ENCODE data around the gene GPD1L. TPM values are rescaled to one million over a fixed set of nuclear protein-coding genes. Genes with fewer than 3 reads are reported as not detected.

Gene GPD1L
- total RNA-seq, 1 experiment from 2014 or later: 9.3 TPM

GRCh38 chr3:32153414-32154204 is 47.2 kb downstream of the GPD1L start:
- H3K27me3 ChIP-seq (replicated peaks; ENCODE audit: control insufficient read depth, insufficient read depth, low read length): no peaks in the 10 kb centered on the region
- Mint-ChIP-seq H3K36me3 (ENCODE audit: insufficient read depth, unreplicated experiment) (no peaks in the 10 kb centered on the region), H3K4me3 (ENCODE audit: unreplicated experiment) (no peak overlapping the region), H3K27ac (ENCODE audit: unreplicated experiment) (no peak overlapping the region), H3K4me1 (ENCODE audit: low read depth, unreplicated experiment) (peaks cover under 1% of the 10 kb centered on the region), H3K27me3 (ENCODE audit: insufficient read depth, unreplicated experiment) (no peaks in the 10 kb centered on the region), H3K9me3 (ENCODE audit: unreplicated experiment) (no peaks in the 10 kb centered on the region)
- no peak for TF ChIP-seq CTCF (IDR thresholded peaks at IDR 0.05; ENCODE audit: insufficient read depth in 1 of 2, low read depth in 1 of 2, low read length in 1 of 2, severe bottlenecking in 1 of 2, unreplicated experiment in 1 of 2)
- no peak for DNase-seq
- intact Hi-C loops (cut with micrococcal nuclease; ENCODE audit: unreplicated experiment): no loop called here
- BruUV-seq (replicated peaks): no TSS peak
- no peaks in the 10 kb centered on the region for H3K36me3 ChIP-seq (ENCODE audit: control insufficient read depth, insufficient read depth, low read length)
- H3K4me1 ChIP-seq: peaks cover 7% of the 10 kb centered on the region
- ChIA-PET CTCF (interaction anchor here (0.5 to 2.0 kb wide), 6 partner anchors 9 to 385 kb away, joined by 3 to 20 read pairs (median 4); partner anchors contain the start of genes OSBPL10 and ZNF860), POLR2A (no interaction called here)
- H3K9me3 ChIP-seq: no peaks in the 10 kb centered on the region
- no peak overlapping the region for H3K4me3 ChIP-seq (ENCODE audit: low read depth, low read length)

DNA sequence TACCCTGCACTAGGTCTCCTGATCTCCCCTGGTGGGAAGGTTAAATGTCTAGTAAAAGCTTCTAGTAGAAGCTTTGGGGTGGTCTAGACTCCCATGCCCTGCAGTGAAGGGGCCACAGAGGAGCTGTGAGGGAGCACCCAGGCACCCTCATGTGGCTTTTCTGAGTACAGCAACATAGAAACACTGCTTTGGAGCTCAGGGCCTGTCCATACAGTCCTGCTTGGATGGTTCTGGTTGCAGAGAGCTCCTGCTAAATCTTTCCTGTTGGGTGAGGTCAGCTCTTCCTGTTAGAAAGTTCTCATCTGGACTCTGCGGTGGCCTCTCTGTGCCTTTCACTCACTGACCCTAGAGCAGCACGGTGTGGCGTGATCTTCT is 47.8 kb downstream of the GPD1L start:
- H3K36me3 Mint-ChIP-seq (ENCODE audit: insufficient read depth, unreplicated experiment): no peaks in the 10 kb centered on the region
- DNase-seq: peak in 1 of 2 experiments; percentile 40

GRCh38 chr3:32155117-32155516 is 48.7 kb downstream of the GPD1L start:
- Histone ChIP-seq H3K27me3 (replicated peaks; ENCODE audit: control insufficient read depth, insufficient read depth, low read length) (no peaks in the 10 kb centered on the region), H3K36me3 (ENCODE audit: control insufficient read depth, insufficient read depth, low read length) (no peaks in the 10 kb centered on the region), H3K9me3 (no peaks in the 10 kb centered on the region), H3K4me1 (no peaks in the 10 kb centered on the region), H3K4me3 (ENCODE audit: low read depth, low read length) (no peak overlapping the region)
- Mint-ChIP-seq H3K36me3 (ENCODE audit: insufficient read depth, unreplicated experiment) (no peaks in the 10 kb centered on the region), H3K4me1 (ENCODE audit: low read depth, unreplicated experiment) (no peaks in the 10 kb centered on the region), H3K27ac (ENCODE audit: unreplicated experiment) (no peak overlapping the region), H3K9me3 (ENCODE audit: unreplicated experiment) (no peaks in the 10 kb centered on the region), H3K27me3 (ENCODE audit: insufficient read depth, unreplicated experiment) (no peaks in the 10 kb centered on the region), H3K4me3 (ENCODE audit: unreplicated experiment) (no peak overlapping the region)
- TF ChIP-seq CTCF (IDR thresholded peaks at IDR 0.05; ENCODE audit: insufficient read depth in 1 of 2, low read depth in 1 of 2, low read length in 1 of 2, severe bottlenecking in 1 of 2, unreplicated experiment in 1 of 2): no peak
- BruUV-seq (replicated peaks): no TSS peak
- intact Hi-C loops (cut with micrococcal nuclease; ENCODE audit: unreplicated experiment): no loop called here
- POLR2A ChIA-PET: no interaction called here
- no peak for DNase-seq
- CTCF ChIA-PET: interaction anchor here (0.9 to 1.3 kb wide), 2 partner anchors 11 to 431 kb away, joined by 5 read pairs; no protein-coding TSS in a partner anchor

More for the DNA sequence above, 47.8 kb downstream of the GPD1L start:
- no peak overlapping the region for H3K4me3 ChIP-seq (ENCODE audit: low read depth, low read length)
- no peaks in the 10 kb centered on the region for H3K9me3 ChIP-seq
- no peaks in the 10 kb centered on the region for H3K27me3 ChIP-seq (replicated peaks; ENCODE audit: control insufficient read depth, insufficient read depth, low read length)
- Mint-ChIP-seq H3K4me1 (ENCODE audit: low read depth, unreplicated experiment) (no peaks in the 10 kb centered on the region), H3K27me3 (ENCODE audit: insufficient read depth, unreplicated experiment) (no peaks in the 10 kb centered on the region), H3K27ac (ENCODE audit: unreplicated experiment) (no peak overlapping the region), H3K4me3 (ENCODE audit: unreplicated experiment) (no peak overlapping the region), H3K9me3 (ENCODE audit: unreplicated experiment) (no peaks in the 10 kb centered on the region)
- intact Hi-C loops (cut with micrococcal nuclease; ENCODE audit: unreplicated experiment): no loop called here
- peak; percentile 49 to 52 for TF ChIP-seq CTCF (IDR thresholded peaks at IDR 0.05; ENCODE audit: insufficient read depth in 1 of 2, low read depth in 1 of 2, low read length in 1 of 2, severe bottlenecking in 1 of 2, unreplicated experiment in 1 of 2)
- H3K4me1 ChIP-seq: peaks cover 1% of the 10 kb centered on the region
- BruUV-seq (replicated peaks): no TSS peak
- ChIA-PET CTCF (interaction anchor here (0.5 to 2.0 kb wide), 9 partner anchors 10 to 430 kb away, joined by 3 to 20 read pairs (median 4); partner anchors contain the start of genes OSBPL10 and ZNF860), POLR2A (no interaction called here)
- H3K36me3 ChIP-seq (ENCODE audit: control insufficient read depth, insufficient read depth, low read length): no peaks in the 10 kb centered on the region

Measured in Caco-2 (cell line).